ENCODE results near the gene MICAL3. TPM values are rescaled to one million over a fixed set of nuclear protein-coding genes. Genes with fewer than 3 reads are reported as not detected.

Gene MICAL3
- polyA plus RNA-seq, 2 of the 4 experiments (the other 2 are of a cell fraction) = 20.5 to 30.1 TPM

DNA sequence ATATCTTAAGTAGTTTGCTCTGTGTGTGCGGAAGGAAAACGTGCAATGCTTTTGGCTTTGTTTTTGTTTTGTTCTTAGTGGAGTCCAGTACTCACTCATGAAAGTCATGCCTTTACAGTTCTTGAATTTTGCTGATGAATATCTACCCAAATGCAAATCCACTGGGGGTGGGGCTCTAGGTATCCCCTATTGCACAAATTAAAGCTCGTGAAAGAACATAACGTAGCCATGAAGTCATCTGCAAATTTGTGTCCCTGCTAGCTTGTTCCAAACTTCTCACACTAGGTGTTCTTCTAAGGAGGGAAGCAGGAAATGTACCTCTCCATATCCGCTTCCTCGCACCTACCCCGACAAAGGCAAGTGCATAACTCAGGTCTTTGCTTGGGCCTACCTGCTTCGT lies 118.9 kb downstream of the MICAL3 start:
- CTCF ChIA-PET = interaction anchor here (1.0 to 1.4 kb wide), 2 partner anchors 120 to 171 kb away, joined by 3 to 6 read pairs; no protein-coding TSS in a partner anchor

DNA sequence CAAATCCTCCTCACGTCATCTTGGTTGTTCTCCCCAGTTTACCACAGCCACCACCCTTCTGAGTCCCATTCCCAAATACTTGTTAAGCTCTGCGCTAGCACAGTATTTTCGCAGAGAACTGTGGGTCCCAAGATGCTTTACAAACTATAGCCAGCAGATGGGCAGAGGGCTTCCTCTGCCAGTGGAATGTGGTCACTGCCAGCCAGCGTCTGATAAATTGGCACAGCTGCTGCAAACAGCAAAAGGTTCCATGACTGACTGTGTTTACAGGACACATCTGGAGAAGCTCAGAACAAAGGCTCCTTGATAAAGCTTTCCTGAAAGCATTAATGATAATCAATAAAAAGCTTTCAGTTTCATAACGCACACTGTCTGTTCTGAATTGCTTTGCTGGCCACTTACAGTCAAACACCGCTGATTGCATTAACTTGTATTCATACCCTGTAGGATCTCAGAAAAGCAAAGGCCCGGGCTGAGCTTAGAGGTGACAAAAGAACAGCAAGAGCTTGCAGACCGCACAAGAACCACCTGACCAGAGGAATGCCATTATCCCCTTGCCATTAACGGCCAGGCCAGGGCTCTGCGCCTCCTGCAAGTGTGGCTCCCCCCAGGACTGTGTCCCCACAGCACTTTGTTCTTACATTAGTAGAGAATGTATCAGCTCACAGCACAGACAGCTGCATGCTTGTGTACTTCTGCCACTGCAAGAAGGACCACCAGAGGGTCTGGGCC lies 120.6 kb downstream of the MICAL3 start:
- ChIA-PET CTCF (interaction anchor here (0.6 to 1.2 kb wide), 5 partner anchors 12 to 192 kb away, joined by 3 to 5 read pairs (median 3); no protein-coding TSS in a partner anchor), POLR2A (interaction anchor here (0.6 kb wide), 1 partner anchor 75 kb away, joined by 4 read pairs; no protein-coding TSS in a partner anchor)
- no peaks in the 10 kb centered on the region for H3K9me3 ChIP-seq
- WGBS (ENCODE audit: missing lambda C conversion rate) = 95% methylated on average over 10 of the region's 10 CpGs
- H3K27ac ChIP-seq = no peak overlapping the region
- TF ChIP-seq CBX2 (IDR thresholded peaks at IDR 0.05; ENCODE audit: borderline replicate concordance, low read depth) (no peak), CEBPB (IDR thresholded peaks at IDR 0.05) (no peak), NFE2L2 (conservative IDR thresholded peaks at IDR 0.05; ENCODE audit: low read length) (no peak), HOXA7 (CRISPR knock-in tag; IDR thresholded peaks at IDR 0.05) (no peak)
- TF ChIP-seq, protein P1, sequence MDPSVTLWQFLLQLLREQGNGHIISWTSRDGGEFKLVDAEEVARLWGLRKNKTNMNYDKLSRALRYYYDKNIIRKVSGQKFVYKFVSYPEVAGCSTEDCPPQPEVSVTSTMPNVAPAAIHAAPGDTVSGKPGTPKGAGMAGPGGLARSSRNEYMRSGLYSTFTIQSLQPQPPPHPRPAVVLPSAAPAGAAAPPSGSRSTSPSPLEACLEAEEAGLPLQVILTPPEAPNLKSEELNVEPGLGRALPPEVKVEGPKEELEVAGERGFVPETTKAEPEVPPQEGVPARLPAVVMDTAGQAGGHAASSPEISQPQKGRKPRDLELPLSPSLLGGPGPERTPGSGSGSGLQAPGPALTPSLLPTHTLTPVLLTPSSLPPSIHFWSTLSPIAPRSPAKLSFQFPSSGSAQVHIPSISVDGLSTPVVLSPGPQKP (IDR thresholded peaks at IDR 0.05; ENCODE audit: low read depth, low read length) = no peak
- TF ChIP-seq, protein P2, sequence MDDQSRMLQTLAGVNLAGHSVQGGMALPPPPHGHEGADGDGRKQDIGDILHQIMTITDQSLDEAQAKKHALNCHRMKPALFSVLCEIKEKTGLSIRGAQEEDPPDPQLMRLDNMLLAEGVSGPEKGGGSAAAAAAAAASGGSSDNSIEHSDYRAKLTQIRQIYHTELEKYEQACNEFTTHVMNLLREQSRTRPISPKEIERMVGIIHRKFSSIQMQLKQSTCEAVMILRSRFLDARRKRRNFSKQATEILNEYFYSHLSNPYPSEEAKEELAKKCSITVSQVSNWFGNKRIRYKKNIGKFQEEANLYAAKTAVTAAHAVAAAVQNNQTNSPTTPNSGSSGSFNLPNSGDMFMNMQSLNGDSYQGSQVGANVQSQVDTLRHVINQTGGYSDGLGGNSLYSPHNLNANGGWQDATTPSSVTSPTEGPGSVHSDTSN (IDR thresholded peaks at IDR 0.05) = no peak
- no peak overlapping the region for H3K4me3 ChIP-seq
- no peak overlapping the region for H3K4me2 ChIP-seq
- DNase-seq (ENCODE audit: low read depth in 1 of 2, low spot score in 1 of 2) (no peak), FAIRE-seq (no peak), ATAC-seq (no peak)
- H3K4me1 ChIP-seq = 0 out of 3 replicates have a peak, but pooled peaks cover 4% of the 10 kb centered on the region

More for the DNA sequence above, 118.9 kb downstream of the MICAL3 start:
- 96% methylated on average over 8 of the region's 8 CpGs for WGBS (ENCODE audit: missing lambda C conversion rate)
- FAIRE-seq = no peak
- no peaks in the 10 kb centered on the region for H3K9me3 ChIP-seq
- H3K27ac ChIP-seq = no peak overlapping the region
- peaks cover 20% of the 10 kb centered on the region; the same call in 2 of the 3 replicates for H3K4me1 ChIP-seq
- POLR2A ChIA-PET = no interaction called here
- DNase-seq (ENCODE audit: low read depth in 1 of 2, low spot score in 1 of 2) = no peak
- TF ChIP-seq MAZ (IDR thresholded peaks at IDR 0.05; ENCODE audit: borderline replicate concordance, low read depth, low read length) (no peak), SMC3 (IDR thresholded peaks at IDR 0.05) (no peak), EHF (CRISPR knock-in tag; IDR thresholded peaks at IDR 0.05) (no peak), FOSB (CRISPR knock-in tag; IDR thresholded peaks at IDR 0.05) (no peak), CHD4 (IDR thresholded peaks at IDR 0.05; ENCODE audit: borderline replicate concordance) (no peak)
- TF ChIP-seq, protein P3, sequence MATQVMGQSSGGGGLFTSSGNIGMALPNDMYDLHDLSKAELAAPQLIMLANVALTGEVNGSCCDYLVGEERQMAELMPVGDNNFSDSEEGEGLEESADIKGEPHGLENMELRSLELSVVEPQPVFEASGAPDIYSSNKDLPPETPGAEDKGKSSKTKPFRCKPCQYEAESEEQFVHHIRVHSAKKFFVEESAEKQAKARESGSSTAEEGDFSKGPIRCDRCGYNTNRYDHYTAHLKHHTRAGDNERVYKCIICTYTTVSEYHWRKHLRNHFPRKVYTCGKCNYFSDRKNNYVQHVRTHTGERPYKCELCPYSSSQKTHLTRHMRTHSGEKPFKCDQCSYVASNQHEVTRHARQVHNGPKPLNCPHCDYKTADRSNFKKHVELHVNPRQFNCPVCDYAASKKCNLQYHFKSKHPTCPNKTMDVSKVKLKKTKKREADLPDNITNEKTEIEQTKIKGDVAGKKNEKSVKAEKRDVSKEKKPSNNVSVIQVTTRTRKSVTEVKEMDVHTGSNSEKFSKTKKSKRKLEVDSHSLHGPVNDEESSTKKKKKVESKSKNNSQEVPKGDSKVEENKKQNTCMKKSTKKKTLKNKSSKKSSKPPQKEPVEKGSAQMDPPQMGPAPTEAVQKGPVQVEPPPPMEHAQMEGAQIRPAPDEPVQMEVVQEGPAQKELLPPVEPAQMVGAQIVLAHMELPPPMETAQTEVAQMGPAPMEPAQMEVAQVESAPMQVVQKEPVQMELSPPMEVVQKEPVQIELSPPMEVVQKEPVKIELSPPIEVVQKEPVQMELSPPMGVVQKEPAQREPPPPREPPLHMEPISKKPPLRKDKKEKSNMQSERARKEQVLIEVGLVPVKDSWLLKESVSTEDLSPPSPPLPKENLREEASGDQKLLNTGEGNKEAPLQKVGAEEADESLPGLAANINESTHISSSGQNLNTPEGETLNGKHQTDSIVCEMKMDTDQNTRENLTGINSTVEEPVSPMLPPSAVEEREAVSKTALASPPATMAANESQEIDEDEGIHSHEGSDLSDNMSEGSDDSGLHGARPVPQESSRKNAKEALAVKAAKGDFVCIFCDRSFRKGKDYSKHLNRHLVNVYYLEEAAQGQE (IDR thresholded peaks at IDR 0.05) = no peak
- TF ChIP-seq, protein P4, sequence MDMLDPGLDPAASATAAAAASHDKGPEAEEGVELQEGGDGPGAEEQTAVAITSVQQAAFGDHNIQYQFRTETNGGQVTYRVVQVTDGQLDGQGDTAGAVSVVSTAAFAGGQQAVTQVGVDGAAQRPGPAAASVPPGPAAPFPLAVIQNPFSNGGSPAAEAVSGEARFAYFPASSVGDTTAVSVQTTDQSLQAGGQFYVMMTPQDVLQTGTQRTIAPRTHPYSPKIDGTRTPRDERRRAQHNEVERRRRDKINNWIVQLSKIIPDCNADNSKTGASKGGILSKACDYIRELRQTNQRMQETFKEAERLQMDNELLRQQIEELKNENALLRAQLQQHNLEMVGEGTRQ (IDR thresholded peaks at IDR 0.05) = no peak
- TF ChIP-seq, protein P5, sequence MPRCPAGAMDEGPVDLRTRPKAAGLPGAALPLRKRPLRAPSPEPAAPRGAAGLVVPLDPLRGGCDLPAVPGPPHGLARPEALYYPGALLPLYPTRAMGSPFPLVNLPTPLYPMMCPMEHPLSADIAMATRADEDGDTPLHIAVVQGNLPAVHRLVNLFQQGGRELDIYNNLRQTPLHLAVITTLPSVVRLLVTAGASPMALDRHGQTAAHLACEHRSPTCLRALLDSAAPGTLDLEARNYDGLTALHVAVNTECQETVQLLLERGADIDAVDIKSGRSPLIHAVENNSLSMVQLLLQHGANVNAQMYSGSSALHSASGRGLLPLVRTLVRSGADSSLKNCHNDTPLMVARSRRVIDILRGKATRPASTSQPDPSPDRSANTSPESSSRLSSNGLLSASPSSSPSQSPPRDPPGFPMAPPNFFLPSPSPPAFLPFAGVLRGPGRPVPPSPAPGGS (IDR thresholded peaks at IDR 0.05) = no peak
- no peak overlapping the region for H3K4me3 ChIP-seq
- H3K4me2 ChIP-seq = no peak overlapping the region
- ATAC-seq = no peak
